ENCODE results near the gene IL1RN. TPM values are rescaled to one million over a fixed set of nuclear protein-coding genes. Genes with fewer than 3 reads are reported as not detected.

IL1RN gene
- total and polyA plus RNA-seq, 2 of the 13 experiments (the other 11 are each of a cell fraction or from before 2014, with no cell fraction given), result 21.2 to 101 TPM

- TF ChIP-seq ETV5 (CRISPR knock-in tag; IDR thresholded peaks at IDR 0.05; ENCODE audit: borderline replicate concordance) (peak; percentile 37; the same call in 1 of the 2 replicates), ZNF772 (CRISPR knock-in tag; IDR thresholded peaks at IDR 0.05) (no peak), SOX13 (IDR thresholded peaks at IDR 0.05) (no peak), SOX13 (CRISPR knock-in tag; conservative IDR thresholded peaks at IDR 0.05 in 1 of 2, IDR thresholded peaks at IDR 0.05 in 1 of 2) (no peak), KLF13 (CRISPR knock-in tag; IDR thresholded peaks at IDR 0.05) (no peak), ONECUT2 (CRISPR knock-in tag; IDR thresholded peaks at IDR 0.05) (no peak), CREB1 (IDR thresholded peaks at IDR 0.05) (no peak), CREB1 (CRISPR knock-in tag; IDR thresholded peaks at IDR 0.05) (no peak), CEBPZ (IDR thresholded peaks at IDR 0.05; ENCODE audit: low read length) (no peak), RARG (CRISPR knock-in tag; IDR thresholded peaks at IDR 0.05; ENCODE audit: low read depth) (no peak), ZNF580 (CRISPR knock-in tag; IDR thresholded peaks at IDR 0.05; ENCODE audit: borderline replicate concordance, low read depth) (no peak), MEF2D (CRISPR knock-in tag; IDR thresholded peaks at IDR 0.05) (no peak), ZNF251 (CRISPR knock-in tag; IDR thresholded peaks at IDR 0.05) (no peak), TBX3 (IDR thresholded peaks at IDR 0.05; ENCODE audit: borderline replicate concordance) (no peak), ZBTB33 (CRISPR knock-in tag; IDR thresholded peaks at IDR 0.05) (no peak), TGIF2 (CRISPR knock-in tag; IDR thresholded peaks at IDR 0.05) (no peak), DRAP1 (CRISPR knock-in tag; IDR thresholded peaks at IDR 0.05) (peak; percentile 16; the same call in 1 of the 2 replicates), ZNF431 (CRISPR knock-in tag; IDR thresholded peaks at IDR 0.05; ENCODE audit: borderline replicate concordance, low read depth) (no peak), ZBTB26 (CRISPR knock-in tag; IDR thresholded peaks at IDR 0.05; ENCODE audit: borderline replicate concordance) (no peak), ATF5 (CRISPR knock-in tag; IDR thresholded peaks at IDR 0.05; ENCODE audit: low read depth) (no peak)
These were observed 11.3 kb downstream of the IL1RN start (continued) for GRCh38 chr2:113138428-113139322.
